Body of pancreas (tissue), 4 donors: ENCODE results near the gene IFNK.

Experiments used
- POLR2A ChIP-seq, 3 donors: fragments of 450-650 bp; IDR thresholded peaks; one replicate each; pipeline ENCODE4 v1.6.1; 2016; ENCODE audit warnings: antibody characterized with exemption in 3 of 3, mild to moderate bottlenecking in 2 of 3
- TF ChIP-seq, protein P1 (sequence below), 7 experiments: fragments of 450-650 bp in 4 of 7; fragments of 200-600 bp in 3 of 7; sonication (generic) in 3 of 7; IDR thresholded peaks; one replicate each; pipeline ENCODE4 v1.5.1; 2016 to 2019; ENCODE audit warnings: antibody characterized with exemption in 7 of 7

DNA sequence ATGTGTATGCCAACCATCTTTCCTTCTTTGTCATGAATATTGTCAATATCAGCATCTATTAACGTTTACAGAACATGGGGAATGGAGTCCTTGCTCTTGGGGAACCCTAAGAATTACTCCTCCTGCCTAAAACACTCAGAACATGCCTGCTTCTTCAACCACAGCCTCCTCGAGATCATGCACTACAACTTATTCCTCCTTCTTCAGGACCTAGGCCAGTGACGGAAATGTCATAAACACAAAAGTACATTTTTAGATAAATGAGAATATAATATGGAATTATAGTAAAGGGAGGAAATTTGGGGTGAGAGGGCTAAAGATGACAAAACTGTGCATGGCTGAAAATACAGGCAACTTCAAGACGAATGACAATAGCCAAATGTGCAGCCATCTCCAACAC, 3.1 kb upstream of the IFNK start:
- TF ChIP-seq, protein P1, sequence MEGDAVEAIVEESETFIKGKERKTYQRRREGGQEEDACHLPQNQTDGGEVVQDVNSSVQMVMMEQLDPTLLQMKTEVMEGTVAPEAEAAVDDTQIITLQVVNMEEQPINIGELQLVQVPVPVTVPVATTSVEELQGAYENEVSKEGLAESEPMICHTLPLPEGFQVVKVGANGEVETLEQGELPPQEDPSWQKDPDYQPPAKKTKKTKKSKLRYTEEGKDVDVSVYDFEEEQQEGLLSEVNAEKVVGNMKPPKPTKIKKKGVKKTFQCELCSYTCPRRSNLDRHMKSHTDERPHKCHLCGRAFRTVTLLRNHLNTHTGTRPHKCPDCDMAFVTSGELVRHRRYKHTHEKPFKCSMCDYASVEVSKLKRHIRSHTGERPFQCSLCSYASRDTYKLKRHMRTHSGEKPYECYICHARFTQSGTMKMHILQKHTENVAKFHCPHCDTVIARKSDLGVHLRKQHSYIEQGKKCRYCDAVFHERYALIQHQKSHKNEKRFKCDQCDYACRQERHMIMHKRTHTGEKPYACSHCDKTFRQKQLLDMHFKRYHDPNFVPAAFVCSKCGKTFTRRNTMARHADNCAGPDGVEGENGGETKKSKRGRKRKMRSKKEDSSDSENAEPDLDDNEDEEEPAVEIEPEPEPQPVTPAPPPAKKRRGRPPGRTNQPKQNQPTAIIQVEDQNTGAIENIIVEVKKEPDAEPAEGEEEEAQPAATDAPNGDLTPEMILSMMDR (IDR thresholded peaks at IDR 0.05), result no peak
- no peak for TF ChIP-seq POLR2A (IDR thresholded peaks at IDR 0.05)
